GM12892 (cell line): ENCODE results near the gene CRYL1.

Experiments
- POLR2A ChIP-seq: IDR thresholded peaks from 2 replicates; pipeline ENCODE4 v1.6.1; 2011; ENCODE audit warnings: low read depth, low read length, control low read depth
- TAF1 ChIP-seq: IDR thresholded peaks from 2 replicates; pipeline ENCODE4 v1.6.1; 2011; ENCODE audit warnings: low read depth, mild to moderate bottlenecking, control low read depth, low read length, borderline replicate concordance

DNA sequence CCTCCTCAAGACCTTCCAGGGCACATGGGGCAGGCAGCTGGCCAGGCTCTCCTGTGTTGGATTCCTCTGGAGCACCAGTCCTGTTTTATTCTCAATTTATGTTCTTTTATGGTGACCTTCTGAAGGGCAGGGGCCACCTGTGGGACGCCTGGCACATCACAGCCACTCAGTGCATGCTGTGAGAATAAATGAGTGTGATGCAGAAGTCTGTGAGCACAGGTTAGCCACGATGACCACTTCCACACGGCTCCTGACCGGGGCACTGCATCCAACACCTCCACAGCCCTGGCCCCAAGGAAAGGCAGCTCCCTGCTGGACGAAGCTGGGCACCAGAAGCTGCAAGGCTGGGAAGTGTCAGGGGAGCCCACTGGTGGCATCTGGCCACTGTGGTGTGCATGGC, 122.8 kb downstream of the CRYL1 start:
- TF ChIP-seq TAF1 (no peak), POLR2A (no peak)
